HEK293T (cell line): ENCODE data around the gene AP5Z1.
"Not testable (repeated sequence)": the region's sequence is repeated elsewhere in the genome, so short reads cannot be mapped to it uniquely, and the experiment has no call there.

Experiments used
- CTCF ChIA-PET: fragments of 350-600 bp; formaldehyde crosslinking; extraction: SDS; loops from one replicate; lab custom pipeline; 2021; ENCODE audit warnings: antibody characterized with exemption, inconsistent platforms; lab: Yijun Ruan, JAX
- POLR2A ChIA-PET: fragments of 350-600 bp; formaldehyde crosslinking; extraction: SDS; loops from one replicate; lab custom pipeline; 2020; ENCODE audit warnings: antibody characterized with exemption, inconsistent platforms; lab: Yijun Ruan, JAX
- DNase-seq: peaks from one replicate; pipeline ENCODE4 v3.0.0; 2012; ENCODE audit warnings: mixed read lengths; ENCODE audit errors: extremely low spot score
- ARNT ChIP-seq: fragments of 450-650 bp; IDR thresholded peaks from 2 replicates; pipeline ENCODE4 v1.6.1; 2017; ENCODE audit warnings: mild to moderate bottlenecking
- BHLHE40 ChIP-seq: fragments of 450-650 bp; IDR thresholded peaks from 2 replicates; pipeline ENCODE4 v1.6.1; 2016; ENCODE audit warnings: mild to moderate bottlenecking, moderate library complexity, borderline replicate concordance
- CTBP1 ChIP-seq: fragments of 450-650 bp; IDR thresholded peaks from 2 replicates; pipeline ENCODE4 v1.6.1; 2016; ENCODE audit warnings: borderline replicate concordance
- ELF4 ChIP-seq: fragments of 450-650 bp; IDR thresholded peaks from 2 replicates; pipeline ENCODE4 v1.6.1; 2017; ENCODE audit warnings: antibody characterized with exemption
- FOXK2 ChIP-seq: fragments of 450-650 bp; IDR thresholded peaks from 2 replicates; pipeline ENCODE4 v1.6.1; 2016; ENCODE audit warnings: mild to moderate bottlenecking
- FOXM1 ChIP-seq: fragments of 450-650 bp; IDR thresholded peaks from 2 replicates; pipeline ENCODE4 v1.6.1; 2017; ENCODE audit warnings: mild to moderate bottlenecking, borderline replicate concordance
- HDGF ChIP-seq: fragments of 450-650 bp; IDR thresholded peaks from 2 replicates; pipeline ENCODE4 v1.6.1; 2017; ENCODE audit warnings: antibody characterized with exemption, borderline replicate concordance
- L3MBTL2 ChIP-seq: fragments of 450-650 bp; conservative IDR thresholded peaks from 2 replicates; pipeline ENCODE4 v1.6.1; 2016; ENCODE audit warnings: mild to moderate bottlenecking
- LEF1 ChIP-seq: fragments of 450-650 bp; IDR thresholded peaks from 2 replicates; pipeline ENCODE4 v1.6.1; 2017; ENCODE audit warnings: mild to moderate bottlenecking, borderline replicate concordance
- NFRKB ChIP-seq: fragments of 450-650 bp; IDR thresholded peaks from 2 replicates; pipeline ENCODE4 v1.6.1; 2016; ENCODE audit warnings: mild to moderate bottlenecking, moderate library complexity
- PKNOX1 ChIP-seq: fragments of 450-650 bp; IDR thresholded peaks from 2 replicates; pipeline ENCODE4 v1.6.1; 2016
- SP1 ChIP-seq: fragments of 450-650 bp; IDR thresholded peaks from 2 replicates; pipeline ENCODE4 v1.6.1; 2017
- SUZ12 ChIP-seq: fragments of 450-650 bp; IDR thresholded peaks from 2 replicates; pipeline ENCODE4 v1.6.1; 2016; ENCODE audit warnings: mild to moderate bottlenecking
- TARDBP ChIP-seq: fragments of 450-650 bp; IDR thresholded peaks from 2 replicates; pipeline ENCODE4 v1.6.1; 2016
- ZNF384 ChIP-seq: fragments of 450-650 bp; IDR thresholded peaks from 2 replicates; pipeline ENCODE4 v1.6.1; 2016

The AP5Z1 gene

GRCh38 chr7:4791738-4792536 lies 16.5 kb downstream of the AP5Z1 start:
- TF ChIP-seq FOXM1 (no peak), TARDBP (no peak), SP1 (no peak), PKNOX1 (no peak), ELF4 (no peak), LEF1 (no peak), SUZ12 (no peak), CTBP1 (no peak), HDGF (no peak), BHLHE40 (no peak), L3MBTL2 (no peak)
- peak; percentile 87 for DNase-seq
- ChIA-PET CTCF (interaction anchor here (0.5 to 1.2 kb wide), 7 partner anchors 16 to 1343 kb away, joined by 3 to 4 read pairs (median 3); partner anchors contain the start of gene RADIL), POLR2A (interaction anchor here (1.5 kb wide), 1 partner anchor 17 kb away, joined by 3 read pairs; no protein-coding TSS in a partner anchor)

GRCh38 chr7:4792537-4793126 lies 17.2 kb downstream of the AP5Z1 start:
- no peak for DNase-seq
- TF ChIP-seq ZNF384 (no peak), L3MBTL2 (no peak), TARDBP (no peak), ARNT (no peak), CTBP1 (no peak), FOXM1 (no peak), LEF1 (no peak), NFRKB (no peak), BHLHE40 (no peak), ELF4 (no peak)
- ChIA-PET CTCF (interaction anchor here (0.5 to 1.2 kb wide), 6 partner anchors 16 to 182 kb away, joined by 3 to 4 read pairs (median 3); partner anchors contain the start of gene RADIL), POLR2A (interaction anchor here (1.5 kb wide), 1 partner anchor 18 kb away, joined by 3 read pairs; no protein-coding TSS in a partner anchor)

GRCh38 chr7:4793385-4793993 lies 18.1 kb downstream of the AP5Z1 start:
- DNase-seq: not testable (repeated sequence)
- POLR2A ChIA-PET: interaction anchor here (1.5 kb wide), 1 partner anchor 19 kb away, joined by 3 read pairs; no protein-coding TSS in a partner anchor
- CTCF ChIA-PET: interaction anchor here (1.0 to 1.2 kb wide), 2 partner anchors 89 to 181 kb away, joined by 3 to 4 read pairs; no protein-coding TSS in a partner anchor

- POLR2A ChIA-PET, CTCF ChIA-PET, DNase-seq: not testable (repeated sequence)
These were observed 18.7 kb downstream of the AP5Z1 start for GRCh38 chr7:4794171-4794570.

- no peak for DNase-seq
- ChIA-PET CTCF (interaction anchor here (1.2 kb wide), 1 partner anchor 179 kb away, joined by 4 read pairs; no protein-coding TSS in a partner anchor), POLR2A (no interaction called here)
- TF ChIP-seq SP1: no peak
- TF ChIP-seq LEF1: no peak
- no peak for TF ChIP-seq L3MBTL2
- TF ChIP-seq FOXK2: no peak
- TF ChIP-seq ZNF384: no peak
- TF ChIP-seq ARNT: no peak
These were observed 19.3 kb downstream of the AP5Z1 start for GRCh38 chr7:4794591-4795350.

GRCh38 chr7:4796453-4796852 lies 21.0 kb downstream of the AP5Z1 start:
- no peak for DNase-seq
- TF ChIP-seq SUZ12 (no peak), BHLHE40 (no peak), L3MBTL2 (no peak), FOXK2 (no peak), NFRKB (no peak), TARDBP (no peak), PKNOX1 (no peak), CTBP1 (no peak), SP1 (no peak), ELF4 (no peak), HDGF (no peak), LEF1 (no peak), FOXM1 (no peak)
- ChIA-PET CTCF (interaction anchor here (1.2 kb wide), 1 partner anchor 178 kb away, joined by 4 read pairs; no protein-coding TSS in a partner anchor), POLR2A (no interaction called here)
